Measurements from ENCODE around the gene YAP1.
"Not testable (repeated sequence)": the region's sequence is repeated elsewhere in the genome, so short reads cannot be mapped to it uniquely, and the experiment has no call there.

The YAP1 gene

DNA sequence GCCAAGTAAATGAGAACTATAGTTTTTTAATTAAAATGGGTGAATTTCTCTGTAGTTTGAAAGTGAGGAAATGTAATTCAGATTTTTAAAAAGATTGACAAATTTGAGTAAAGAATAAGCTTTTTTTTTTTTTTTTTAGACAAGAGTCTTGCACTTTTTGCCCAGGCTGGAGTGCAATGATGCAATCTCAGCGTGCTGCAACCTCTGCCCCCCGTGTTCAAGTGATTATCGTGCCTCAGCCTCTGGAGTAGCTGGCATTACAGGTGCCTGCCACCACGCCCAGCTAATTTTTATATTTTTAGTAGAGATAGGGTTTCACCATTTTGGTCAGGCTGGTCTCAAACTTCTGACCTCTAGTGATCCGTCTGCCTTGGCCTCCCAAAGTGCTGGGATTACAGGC lies 90.1 kb downstream of the YAP1 start:
- DNase-seq (ENCODE audit: low read depth): not testable (repeated sequence)

DNA sequence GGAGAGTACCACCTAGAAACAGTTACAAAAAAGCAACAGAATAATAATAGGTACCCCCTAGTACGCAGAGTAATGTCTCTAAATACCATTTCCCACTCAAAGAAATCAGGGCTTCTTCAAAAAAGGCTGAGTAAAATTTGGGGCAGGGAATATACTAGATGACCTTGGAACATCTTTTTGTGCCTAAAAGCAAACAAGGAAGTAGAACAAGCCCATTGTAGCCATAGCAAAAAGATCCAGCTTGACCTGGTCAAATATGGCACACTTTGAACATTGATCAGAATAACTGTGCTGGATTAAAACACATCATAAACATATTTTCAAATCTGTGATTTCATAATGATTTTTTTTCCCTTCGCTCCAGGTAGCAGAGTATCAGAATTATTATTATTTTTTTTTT lies 91.5 kb downstream of the YAP1 start:
- no peak for DNase-seq (ENCODE audit: low read depth)

DNA sequence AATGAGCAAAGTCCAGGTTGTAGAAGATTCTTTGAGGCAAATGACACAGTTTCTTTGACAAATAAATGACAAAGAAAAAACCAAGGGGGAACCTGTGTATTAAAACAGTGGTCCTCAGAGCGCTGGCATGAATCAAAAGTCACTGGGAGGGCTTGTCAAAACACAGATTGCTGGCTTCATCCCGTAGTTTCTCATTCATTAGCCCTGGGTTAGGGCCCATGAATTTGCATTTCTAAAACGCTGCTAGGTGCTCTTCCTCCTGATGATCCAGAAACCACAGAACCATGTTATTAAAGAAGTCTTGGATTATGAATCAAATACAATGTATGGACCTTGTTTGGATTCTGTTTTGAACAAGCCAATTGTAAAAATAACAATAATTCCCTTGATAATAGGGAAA lies 92.7 kb downstream of the YAP1 start:
- DNase-seq (ENCODE audit: low read depth): no peak

DNA sequence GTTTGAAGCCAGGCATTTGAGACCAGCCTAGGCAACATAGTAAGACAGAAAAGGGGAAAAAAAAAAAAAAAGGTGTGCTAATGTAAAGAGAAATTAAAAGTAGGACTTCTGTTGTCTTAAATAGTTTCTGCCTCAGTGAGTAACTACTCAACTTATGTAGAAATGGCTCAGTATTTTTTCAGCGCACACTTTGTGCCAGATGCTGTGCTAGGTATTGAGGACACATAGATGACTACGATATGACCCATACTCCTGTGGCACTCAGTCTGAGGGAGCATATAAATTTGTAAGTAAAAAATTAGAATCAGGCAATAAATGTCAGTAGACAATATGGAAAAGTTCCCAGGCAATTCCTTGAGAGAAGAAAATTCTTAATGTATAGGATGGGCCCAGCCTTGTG lies 93.9 kb downstream of the YAP1 start:
- no peak for DNase-seq (ENCODE audit: low read depth)

DNA sequence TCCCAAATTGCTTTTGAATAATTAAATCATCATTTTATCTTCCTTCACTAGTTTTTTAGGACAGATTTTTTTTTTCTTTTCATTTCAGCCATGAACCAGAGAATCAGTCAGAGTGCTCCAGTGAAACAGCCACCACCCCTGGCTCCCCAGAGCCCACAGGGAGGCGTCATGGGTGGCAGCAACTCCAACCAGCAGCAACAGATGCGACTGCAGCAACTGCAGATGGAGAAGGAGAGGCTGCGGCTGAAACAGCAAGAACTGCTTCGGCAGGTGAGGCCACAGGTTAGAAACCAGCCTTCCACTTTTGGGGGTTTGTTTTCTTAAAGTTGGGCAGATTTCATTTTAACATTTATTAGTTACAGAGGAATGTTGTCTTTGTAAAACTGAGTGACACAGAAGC lies 95.6 kb downstream of the YAP1 start:
- no peak for DNase-seq (ENCODE audit: low read depth)

DNA sequence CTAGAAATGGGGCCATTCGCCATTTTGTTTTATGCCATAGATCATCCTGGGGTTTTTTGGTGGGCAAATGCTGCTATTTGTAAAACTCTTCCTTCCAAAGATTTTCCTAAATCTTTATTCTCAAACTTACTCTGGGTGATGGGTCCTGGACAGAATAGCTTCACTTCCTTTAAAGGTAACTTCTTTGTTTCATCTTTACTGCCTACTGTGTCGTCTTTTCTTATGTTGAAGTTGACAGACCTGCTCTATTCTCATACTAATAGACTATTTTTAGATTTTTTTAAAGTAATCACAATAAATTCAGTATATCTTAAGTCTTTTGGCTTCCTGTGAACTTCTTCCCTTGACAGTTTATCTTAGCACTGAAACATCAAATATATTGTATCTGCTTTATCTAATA lies 98.6 kb downstream of the YAP1 start:
- DNase-seq (ENCODE audit: low read depth): no peak

DNA sequence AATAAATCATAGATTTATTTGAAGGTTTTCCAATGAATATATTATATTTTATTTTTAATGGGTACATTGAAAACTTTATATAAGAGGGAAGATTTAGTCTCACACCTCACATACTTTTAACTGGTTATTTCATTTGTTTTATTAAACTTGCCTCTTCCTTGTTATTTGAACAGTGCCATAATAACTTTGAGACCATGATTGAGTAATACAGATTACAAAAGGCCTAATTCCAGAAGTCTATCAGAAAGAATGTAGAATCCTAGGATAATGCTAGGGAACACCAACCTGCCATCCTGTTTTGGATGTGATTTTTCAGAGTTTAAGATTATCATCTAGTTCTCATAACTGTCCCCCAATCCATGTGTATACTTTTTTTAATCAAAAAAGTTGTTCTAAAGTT lies 104.4 kb downstream of the YAP1 start:
- no peak for DNase-seq (ENCODE audit: low read depth)

DNA sequence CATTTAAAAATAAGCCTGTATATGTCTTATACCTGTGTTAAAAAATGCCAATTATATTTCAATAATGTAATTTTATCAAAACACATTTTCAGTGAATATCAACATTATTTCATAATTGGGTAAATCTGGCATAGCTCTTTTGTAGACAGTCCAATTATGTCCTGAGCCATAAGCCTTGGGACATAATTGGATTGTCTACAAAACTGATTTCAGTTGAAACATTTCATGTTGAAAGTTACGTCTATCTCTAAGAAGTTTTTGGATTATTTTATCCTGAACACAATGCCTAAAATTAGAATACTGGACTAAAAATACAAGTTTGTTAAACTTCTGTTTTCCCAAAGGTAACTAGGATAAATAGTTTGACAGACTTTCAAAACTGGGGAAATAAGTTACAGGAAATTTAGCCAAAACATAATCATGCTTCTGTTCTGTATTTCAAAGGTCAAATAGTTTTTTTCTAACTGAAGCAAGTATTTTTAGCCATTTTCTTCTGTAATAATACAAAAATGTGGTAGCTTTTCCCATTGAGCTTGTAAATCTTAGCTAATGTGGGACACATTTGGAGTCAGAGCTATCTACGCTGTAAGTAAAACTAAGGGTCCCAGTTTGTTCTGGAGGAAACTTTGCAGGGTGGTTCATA lies 106.3 kb downstream of the YAP1 start:
- no peak for DNase-seq (ENCODE audit: low read depth)

DNA sequence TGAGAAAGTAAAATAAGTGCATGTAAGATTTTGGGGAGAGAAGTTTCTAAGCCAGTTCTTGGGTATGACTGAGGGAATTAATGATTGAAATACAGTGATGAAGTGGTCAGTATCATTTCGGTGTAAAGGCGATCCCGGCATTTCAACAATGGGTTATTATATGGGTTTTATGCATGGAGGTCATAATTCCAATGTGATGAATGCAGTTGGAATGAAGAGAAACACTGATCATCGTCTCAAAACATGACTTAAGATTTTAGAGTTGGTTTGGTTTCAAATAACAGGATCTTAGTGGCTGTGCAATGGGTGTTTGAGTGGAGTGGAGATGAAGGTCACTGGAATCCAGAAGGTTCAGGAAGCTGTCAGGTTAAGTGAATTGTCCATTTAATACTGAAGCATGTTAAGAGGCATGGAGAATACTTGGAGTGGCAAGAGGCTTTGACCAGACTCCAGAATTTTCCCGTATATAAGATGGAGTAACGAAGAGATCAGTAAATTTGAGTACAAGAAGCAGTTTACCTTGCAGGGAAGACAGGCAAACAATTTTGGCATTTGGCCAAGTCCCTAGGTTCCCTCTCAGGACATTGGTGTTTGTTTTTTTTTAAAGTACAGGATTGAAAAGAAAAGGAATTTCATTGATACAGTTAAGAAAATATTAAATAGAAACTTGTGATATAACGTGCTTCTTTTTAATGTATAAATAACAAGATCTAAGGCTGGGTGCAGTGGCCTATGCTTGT lies 110.7 kb downstream of the YAP1 start:
- DNase-seq (ENCODE audit: low read depth): no peak

DNA sequence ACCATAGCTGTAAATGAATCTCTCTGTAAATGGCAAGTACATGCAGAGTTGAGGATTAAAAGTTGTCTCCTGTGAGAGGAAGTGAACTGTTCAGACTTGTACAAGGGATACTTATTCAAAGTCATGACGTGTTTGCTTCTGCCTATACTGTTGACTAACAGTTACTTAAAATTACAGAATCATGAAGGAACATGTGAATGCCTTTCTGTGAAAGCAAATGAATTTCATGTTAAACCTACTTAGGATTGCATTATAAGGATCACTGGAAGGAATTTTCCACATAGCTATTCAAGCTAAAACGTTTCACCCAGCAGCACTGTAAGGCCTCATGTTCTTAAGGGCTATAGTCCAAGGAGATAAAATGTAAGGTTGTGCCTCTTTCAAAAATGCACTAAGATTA lies 113.6 kb downstream of the YAP1 start:
- no peak for DNase-seq (ENCODE audit: low read depth)

DNA sequence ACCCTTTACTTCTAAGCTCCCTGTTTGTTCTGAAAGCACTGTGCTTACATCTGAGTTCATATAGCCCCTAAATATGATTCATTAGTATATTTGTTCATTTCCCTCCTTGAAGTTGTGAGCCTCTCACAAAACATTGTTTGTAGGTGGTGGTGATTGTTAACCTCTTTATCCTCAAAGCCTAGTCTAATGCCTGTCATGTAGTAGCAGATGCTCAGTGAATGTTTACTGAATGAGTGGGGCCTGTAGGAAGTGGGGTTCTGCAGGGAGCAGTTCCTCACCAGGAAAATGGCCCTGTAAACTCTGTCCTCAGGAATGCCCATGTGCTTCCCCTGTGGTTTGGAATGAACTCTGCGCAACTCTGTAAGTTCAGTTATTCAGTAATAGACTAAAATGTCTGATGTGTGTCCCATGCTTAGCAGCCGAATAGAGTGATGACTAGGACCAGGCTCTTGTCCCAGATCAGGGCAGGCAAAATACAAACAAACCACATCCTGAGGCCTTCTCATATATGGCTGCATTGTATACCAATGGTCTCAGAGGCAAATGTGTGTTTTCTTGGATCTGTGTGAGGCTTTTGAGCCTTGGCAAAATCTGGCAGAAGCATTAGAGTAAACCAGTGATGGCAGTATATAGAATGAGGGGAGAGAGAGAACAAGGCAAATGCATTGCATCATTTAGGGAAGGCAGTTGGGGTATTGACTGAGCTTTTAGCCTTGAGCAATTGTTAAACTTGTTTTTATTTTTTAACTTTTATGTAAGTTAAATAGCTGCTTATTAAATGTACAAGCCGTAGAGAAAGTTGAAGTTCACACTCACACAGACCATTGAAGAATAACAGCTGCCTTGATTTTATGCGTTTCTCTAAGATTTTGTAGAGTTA lies 115.7 kb downstream of the YAP1 start:
- no peak for DNase-seq (ENCODE audit: low read depth)

DNA sequence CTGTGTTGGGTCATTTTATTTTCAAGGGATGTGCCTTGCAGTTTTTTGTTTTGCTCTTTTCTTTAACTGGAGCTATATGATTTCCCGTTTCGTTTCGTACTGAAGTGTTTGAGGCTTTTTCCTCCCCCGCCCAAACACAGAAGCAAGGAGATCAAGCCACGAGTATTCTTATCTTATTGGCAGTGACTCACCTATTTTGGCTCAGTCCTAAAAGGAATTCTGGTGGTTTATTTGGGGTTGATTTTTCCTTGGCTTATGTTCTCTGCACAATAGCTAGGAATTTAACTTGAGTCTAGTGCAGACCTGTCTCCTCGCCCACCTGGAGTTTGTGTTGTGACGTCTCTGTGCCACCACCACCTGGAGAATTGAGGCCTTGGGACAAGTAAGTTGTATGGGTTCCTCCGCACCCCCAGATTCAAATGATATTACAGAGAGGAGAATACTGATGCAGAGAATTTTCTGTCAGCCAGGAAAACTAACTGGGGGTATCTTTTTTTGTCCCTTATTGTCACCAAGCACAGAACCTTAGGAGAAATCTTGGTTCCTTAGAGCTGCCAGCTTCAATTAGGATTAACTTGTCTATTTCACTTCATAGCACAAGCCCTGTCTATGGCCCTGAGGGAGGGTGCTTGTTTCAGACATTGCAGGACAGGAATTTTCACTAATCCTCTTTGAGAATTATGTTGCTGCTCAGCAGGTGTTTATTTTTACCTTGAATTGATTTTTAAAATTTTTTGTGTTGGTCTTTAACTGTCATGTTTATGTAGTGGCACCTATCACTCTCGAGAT lies 116.6 kb downstream of the YAP1 start:
- DNase-seq (ENCODE audit: low read depth): no peak

DNA sequence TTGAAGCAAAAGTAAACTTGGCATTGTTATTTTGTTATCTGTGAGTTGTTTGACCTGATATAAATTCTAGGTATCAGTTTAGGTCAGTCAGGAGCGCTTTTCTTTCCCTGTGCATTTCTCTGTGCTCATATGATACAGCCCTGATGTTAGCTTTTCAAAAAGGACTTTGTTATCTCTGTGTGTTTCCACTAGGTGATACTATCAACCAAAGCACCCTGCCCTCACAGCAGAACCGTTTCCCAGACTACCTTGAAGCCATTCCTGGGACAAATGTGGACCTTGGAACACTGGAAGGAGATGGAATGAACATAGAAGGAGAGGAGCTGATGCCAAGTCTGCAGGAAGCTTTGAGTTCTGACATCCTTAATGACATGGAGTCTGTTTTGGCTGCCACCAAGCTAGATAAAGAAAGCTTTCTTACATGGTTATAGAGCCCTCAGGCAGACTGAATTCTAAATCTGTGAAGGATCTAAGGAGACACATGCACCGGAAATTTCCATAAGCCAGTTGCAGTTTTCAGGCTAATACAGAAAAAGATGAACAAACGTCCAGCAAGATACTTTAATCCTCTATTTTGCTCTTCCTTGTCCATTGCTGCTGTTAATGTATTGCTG lies 119.4 kb downstream of the YAP1 start:
- no peak for DNase-seq (ENCODE audit: low read depth)

DNA sequence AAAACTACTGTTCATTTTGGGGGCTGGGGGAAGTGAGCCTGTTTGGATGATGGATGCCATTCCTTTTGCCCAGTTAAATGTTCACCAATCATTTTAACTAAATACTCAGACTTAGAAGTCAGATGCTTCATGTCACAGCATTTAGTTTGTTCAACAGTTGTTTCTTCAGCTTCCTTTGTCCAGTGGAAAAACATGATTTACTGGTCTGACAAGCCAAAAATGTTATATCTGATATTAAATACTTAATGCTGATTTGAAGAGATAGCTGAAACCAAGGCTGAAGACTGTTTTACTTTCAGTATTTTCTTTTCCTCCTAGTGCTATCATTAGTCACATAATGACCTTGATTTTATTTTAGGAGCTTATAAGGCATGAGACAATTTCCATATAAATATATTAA lies 119.9 kb downstream of the YAP1 start:
- DNase-seq (ENCODE audit: low read depth): no peak

DNA sequence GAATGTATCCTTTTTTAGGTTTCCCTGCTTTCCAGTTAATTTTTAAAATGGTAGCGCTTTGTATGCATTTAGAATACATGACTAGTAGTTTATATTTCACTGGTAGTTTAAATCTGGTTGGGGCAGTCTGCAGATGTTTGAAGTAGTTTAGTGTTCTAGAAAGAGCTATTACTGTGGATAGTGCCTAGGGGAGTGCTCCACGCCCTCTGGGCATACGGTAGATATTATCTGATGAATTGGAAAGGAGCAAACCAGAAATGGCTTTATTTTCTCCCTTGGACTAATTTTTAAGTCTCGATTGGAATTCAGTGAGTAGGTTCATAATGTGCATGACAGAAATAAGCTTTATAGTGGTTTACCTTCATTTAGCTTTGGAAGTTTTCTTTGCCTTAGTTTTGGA lies 120.7 kb downstream of the YAP1 start:
- DNase-seq (ENCODE audit: low read depth): no peak

DNA sequence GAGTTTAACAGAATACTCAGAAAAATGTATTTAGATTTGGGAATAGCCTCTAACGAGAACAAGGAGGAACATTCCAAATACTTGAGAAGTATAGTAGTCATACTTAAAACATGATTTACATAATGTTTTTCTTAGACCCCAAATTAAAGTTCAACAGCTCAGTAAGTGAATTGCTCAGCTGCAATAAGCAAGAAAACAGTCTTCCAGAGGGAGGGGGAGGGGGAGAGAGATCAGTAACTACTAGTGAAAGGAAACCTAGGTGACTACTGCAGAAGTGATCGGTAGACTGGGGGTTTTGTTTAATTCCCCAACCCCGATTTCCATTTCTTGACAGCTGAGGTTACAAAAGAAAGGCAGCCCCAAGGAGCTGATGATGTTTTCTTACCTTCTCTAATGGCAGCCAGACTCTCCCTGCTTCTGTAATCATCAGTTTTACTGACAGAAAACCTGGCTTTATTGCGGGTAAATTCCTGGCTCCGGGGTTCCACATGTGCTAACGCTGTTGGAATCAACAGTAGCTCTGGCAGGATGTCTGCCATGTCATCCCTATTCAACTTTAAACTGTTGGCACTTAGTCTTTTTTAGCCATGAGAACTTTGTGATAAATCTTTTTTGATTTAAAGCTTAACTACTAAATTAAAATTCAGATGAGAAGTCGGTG lies 124.7 kb downstream of the YAP1 start:
- no peak for DNase-seq (ENCODE audit: low read depth)

DNA sequence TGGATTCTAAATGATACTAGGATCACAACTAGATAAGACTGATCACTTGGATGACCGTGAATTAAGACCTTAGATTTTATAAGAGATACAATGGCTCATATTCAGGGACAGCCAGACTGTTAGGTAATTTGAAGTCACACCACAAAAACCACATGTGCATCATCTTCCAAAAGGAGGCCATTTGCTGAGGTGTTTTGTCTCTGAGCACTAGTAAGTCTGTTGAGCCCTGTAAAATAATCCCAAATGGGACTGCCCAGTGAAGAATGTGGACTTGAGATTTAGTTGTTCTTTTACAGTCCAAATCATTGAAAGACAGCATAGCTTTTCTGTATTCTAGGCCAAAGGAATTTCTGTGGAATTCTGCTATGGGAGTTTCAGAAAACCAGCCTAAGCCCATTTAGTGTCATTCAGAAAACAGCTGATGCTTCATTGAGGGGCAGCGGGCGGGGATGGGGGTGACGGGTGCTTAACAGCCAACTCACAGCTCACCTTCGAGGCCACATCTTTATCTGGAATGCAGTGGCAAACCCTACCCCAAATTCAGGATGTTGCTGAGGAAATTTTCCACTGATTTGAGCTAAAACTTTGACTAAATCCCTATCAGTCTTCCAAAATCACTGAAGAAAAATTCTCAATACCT lies 127.0 kb downstream of the YAP1 start:
- no peak for DNase-seq (ENCODE audit: low read depth)

DNA sequence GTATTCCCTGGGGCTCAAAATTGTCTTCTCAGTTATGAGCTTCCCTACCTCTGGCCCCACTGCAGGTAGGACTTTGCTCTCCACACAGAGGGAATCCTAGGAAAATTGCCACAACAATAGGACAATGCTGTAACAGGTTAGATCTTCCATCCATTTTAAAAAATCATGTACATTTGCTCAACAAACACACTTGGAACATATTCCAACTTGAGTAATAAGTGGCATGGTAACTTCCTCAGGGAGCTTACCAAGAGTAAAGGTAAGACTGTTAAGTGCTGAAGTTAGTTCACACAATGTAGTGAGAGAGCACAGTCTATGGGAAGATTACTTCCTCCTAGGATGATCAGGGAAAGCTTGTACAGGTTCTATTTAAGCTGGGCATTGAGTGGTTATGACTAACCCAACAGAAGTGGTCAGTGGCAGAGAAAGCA lies 128.2 kb downstream of the YAP1 start:
- DNase-seq (ENCODE audit: low read depth): no peak

DNA sequence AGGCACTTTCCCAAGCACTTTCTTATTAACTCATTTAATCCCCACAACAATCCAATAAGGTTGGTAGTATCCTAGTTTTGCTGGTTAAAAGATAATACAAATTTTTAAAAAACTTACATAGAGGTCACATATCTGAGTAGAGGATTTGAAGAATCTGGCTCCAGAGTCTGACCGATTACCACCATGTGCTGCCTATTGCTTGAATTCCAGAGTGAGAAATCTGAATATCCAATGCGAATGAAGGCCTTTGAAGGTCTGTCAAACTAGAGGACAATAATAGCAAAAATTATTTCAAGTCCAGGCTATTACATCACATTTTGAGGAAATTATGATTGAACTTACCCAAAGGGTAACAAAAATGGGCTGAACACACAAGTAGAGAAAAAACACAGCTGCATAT lies 129.2 kb downstream of the YAP1 start:
- no peak for DNase-seq (ENCODE audit: low read depth)

DNA sequence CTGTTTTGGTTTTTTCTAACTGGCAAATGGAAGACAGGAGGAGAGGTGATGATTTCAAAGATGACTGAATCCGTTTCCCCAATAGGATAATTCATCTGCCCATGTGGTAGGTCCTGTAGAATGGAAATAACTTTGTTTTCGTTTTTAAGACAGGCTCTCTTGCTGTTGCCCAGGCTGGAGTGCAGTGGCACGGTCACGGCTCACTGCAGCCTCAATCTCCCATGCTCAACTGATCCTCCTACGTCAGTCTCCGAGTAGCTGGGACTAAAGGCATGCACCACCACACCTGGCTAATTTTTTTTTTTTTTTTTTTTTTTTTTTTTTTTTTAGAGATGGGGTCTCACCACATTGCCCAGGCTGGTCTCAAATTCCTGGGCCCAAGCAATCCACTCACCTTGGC lies 129.7 kb downstream of the YAP1 start:
- DNase-seq (ENCODE audit: low read depth): no peak

DNA sequence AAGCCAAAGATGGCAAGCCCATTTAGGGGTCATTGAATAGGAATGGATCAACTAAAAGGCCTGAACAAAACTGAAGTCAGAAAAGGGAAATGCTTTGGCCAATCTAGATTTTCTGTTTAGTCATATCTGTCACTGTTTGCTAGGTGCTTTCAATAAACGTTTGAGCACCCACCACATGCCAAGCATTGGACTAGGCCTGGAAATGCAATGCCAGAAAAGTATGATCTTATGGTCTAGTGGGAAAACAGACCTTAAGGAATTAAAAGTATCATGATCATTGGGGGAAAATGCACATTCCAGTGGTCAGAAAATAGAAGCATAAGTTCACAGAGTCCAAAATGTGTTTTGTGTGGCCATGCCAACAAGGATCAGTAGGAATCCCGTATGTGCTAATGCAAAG lies 130.3 kb downstream of the YAP1 start:
- no peak for DNase-seq (ENCODE audit: low read depth)
